ENCODE results near the gene REPS2.

GRCh38 chrX:17164079-17164478, 217.6 kb downstream of the REPS2 start:
- TF ChIP-seq CTCF (conservative IDR thresholded peaks at IDR 0.05 in 1 of 2, IDR thresholded peaks at IDR 0.05 in 1 of 2; ENCODE audit: extremely low read depth in 1 of 2, insufficient read depth in 1 of 2, low read depth in 1 of 2, low read length in 2 of 2) (no peak), EZH2 (IDR thresholded peaks at IDR 0.05; ENCODE audit: borderline replicate concordance, low read length) (no peak)

All from mammary epithelial cell (primary cell).